IPS-18c (cell line): ENCODE results near the gene SH3BGR.

Source experiments
- H3K4me3 ChIP-seq: 2 replicates; pipeline ENCODE4 v1.7.0; 2013; ENCODE audit warnings: low read depth, mild to moderate bottlenecking, low read length, moderate library complexity; ENCODE audit not compliant: insufficient read depth
- H3K9me3 ChIP-seq: one replicate; pipeline ENCODE4 v1.6.1; 2013; ENCODE audit warnings: mild to moderate bottlenecking, low read length, moderate library complexity; ENCODE audit not compliant: control insufficient read depth, insufficient read depth

Gene SH3BGR

DNA sequence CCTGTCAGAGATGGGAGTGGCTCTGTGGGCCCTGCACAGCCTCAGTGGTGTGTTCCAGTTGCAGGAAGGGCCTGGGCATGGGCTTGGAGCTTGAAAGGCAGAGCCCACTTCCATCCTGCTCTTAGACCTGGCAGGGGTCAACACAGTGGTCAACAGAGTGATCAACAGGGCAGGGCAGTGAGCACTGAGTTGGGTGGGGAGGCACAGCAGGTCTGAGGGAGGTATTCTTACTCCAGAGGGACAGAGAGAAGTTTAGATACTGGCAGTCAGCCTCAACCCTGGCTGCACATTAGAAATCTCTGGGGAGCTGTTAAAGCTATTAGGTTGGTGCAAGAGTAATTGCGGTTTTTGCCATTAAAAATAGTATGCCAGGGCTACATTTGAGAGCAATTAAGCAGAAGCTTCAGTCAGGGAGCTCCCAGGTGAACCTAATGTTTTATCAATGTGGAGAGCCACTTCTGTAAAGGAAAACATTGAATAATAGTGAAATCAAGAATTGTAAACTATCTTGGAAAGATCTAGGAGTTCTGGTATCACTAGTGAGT lies 37.7 kb downstream of the SH3BGR start:
- no peak overlapping the region for H3K4me3 ChIP-seq

DNA sequence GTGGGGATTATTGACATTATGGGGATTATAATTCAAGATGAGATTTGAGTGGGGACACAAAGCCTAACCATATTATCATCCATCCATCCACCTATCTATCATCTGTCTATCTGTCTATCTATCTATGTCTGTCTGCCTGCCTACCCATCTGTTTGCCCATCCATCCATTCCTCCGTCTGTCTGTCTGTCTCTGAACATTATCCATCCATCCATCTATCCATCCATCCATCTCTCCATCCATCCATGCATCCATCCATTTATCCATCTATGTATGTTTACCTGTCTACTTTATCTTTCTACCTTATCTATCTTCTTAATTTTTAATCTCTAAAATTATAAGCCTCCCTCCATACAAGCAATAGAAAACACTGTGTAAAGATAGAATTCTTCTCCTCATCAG lies 47.4 kb downstream of the SH3BGR start:
- H3K9me3 ChIP-seq = no peaks in the 10 kb centered on the region
- H3K4me3 ChIP-seq = no peak overlapping the region

More for the DNA sequence above, 37.7 kb downstream of the SH3BGR start:
- H3K9me3 ChIP-seq = no peaks in the 10 kb centered on the region

DNA sequence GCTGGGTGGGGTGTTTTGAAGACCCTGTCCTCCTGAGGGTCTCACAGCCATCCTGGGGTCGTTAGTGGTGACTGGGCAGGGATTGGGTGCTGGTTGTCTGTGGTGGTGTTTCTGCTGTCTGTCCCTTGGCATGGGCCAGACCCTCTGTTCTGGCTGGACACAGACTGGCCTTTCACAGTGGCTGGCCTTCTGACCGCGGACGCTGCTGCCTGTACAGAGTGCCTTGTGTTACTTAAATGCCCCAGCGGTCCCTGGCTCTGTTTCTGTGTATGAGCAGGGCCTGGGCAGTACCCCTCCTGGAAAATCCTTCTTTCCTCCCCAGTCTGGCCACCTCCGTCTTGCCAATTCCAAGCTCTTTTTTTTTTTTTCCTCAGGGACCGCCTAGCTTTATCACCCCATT lies 50.9 kb downstream of the SH3BGR start:
- H3K4me3 ChIP-seq = no peak overlapping the region
- no peaks in the 10 kb centered on the region for H3K9me3 ChIP-seq

DNA sequence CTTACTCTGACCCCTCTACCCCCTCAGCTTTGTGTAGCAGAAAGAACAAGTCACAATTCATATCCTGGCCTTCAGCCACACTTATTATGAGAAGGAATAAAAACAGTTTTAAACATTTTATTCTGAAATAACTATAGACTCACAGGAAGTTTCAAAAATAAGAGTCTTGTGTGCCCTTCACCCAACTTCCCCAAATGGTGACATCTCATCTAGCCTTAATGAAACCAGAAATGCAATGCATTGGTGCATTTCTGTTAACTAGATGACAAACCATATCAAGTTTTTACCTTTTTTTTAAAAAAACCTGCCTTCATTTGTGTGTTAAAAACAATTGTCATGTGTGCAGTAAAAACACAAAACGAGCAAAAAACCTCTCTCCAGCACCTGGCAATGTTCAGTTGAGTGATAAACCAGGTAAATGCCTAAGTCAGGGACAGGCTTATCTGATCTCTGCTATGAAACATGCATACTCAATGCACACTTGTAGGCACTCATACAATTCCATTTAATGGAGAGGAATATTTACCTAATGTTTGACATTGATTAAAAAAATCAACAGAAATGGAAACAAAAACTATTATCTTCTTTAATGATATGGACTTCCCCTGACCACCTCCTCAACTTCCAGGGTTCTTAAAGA lies 51.5 kb downstream of the SH3BGR start:
- Histone ChIP-seq H3K4me3 (no peak overlapping the region), H3K9me3 (no peaks in the 10 kb centered on the region)

DNA sequence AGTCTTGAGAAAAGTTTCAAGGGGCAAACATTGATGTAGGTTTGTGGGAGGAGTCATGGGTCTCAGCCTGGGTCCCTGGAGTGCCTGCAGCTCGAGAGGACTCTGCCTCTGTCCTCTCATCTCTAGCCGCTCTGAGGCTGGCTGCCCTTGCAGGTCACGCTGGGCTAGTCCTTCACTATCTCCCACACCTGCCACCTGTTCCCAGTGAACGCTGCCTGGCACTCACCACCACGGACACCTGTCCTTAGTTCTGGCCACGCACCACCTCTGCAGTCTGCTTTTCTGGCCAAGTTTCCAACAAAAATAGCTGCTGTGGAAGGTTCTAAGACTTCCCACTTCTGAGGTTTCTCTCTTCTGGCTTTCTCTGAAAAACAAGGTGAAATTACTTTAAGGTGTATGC lies 52.5 kb downstream of the SH3BGR start:
- no peaks in the 10 kb centered on the region for H3K9me3 ChIP-seq
- H3K4me3 ChIP-seq = no peak overlapping the region

DNA sequence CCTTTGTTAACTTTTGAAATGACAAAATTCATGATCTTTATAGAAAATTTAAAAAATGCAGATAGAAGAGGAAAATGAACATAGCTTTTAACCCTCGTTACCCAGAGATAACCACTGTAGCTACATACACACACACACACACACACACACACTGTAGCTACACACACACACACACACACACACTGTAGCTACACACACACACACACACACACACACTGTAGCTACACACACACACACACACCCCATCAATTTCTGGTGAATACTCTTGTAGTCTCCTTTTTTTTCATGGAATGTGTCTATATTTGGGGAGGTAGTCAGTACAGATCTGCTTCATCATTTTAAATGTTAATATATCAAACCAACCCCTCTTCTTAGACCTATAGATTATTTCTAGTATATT lies 58.5 kb downstream of the SH3BGR start:
- H3K9me3 ChIP-seq = no peaks in the 10 kb centered on the region
- H3K4me3 ChIP-seq = no peak overlapping the region

DNA sequence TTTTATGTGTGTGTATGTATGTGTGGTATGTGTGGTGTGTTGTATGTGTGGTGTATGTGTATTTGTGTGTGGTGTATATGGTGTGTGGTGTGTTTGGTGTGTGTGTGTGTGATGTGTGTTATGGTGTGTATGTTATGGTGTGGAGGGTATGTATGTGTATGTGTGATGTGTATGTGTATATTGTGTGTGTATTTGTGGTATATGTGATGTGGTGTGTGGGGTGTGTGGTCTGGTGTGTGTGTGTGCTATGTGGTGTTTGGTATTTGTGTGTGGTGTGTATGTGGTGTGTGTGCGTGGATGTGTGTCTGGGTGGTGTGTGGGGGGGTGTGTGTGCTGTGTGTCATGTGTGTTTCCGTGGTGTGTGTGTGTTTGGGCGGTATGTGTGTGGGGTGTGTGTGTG lies 59.3 kb downstream of the SH3BGR start:
- H3K4me3 ChIP-seq = no peak overlapping the region

DNA sequence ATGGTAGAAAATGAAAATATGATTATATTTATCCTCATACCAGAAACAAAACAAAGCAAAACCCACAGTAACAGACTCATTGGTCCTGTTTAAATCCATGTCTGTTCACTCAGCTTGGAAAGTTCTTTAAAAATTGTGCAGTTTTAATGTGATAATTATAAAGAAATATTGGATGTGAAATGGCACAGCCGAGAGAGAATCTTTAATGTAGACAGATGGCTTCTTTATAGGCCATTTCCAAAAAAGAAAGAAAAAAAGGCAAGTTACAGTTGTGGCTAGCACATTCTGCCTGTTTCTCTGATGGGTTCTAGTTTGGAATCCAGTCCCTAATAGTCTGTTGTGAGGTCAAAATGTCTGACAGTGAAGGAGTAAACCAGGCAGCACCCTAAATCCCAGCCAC lies 62.0 kb downstream of the SH3BGR start:
- no peak overlapping the region for H3K4me3 ChIP-seq
- no peaks in the 10 kb centered on the region for H3K9me3 ChIP-seq

More for the DNA sequence above, 59.3 kb downstream of the SH3BGR start:
- no peaks in the 10 kb centered on the region for H3K9me3 ChIP-seq

DNA sequence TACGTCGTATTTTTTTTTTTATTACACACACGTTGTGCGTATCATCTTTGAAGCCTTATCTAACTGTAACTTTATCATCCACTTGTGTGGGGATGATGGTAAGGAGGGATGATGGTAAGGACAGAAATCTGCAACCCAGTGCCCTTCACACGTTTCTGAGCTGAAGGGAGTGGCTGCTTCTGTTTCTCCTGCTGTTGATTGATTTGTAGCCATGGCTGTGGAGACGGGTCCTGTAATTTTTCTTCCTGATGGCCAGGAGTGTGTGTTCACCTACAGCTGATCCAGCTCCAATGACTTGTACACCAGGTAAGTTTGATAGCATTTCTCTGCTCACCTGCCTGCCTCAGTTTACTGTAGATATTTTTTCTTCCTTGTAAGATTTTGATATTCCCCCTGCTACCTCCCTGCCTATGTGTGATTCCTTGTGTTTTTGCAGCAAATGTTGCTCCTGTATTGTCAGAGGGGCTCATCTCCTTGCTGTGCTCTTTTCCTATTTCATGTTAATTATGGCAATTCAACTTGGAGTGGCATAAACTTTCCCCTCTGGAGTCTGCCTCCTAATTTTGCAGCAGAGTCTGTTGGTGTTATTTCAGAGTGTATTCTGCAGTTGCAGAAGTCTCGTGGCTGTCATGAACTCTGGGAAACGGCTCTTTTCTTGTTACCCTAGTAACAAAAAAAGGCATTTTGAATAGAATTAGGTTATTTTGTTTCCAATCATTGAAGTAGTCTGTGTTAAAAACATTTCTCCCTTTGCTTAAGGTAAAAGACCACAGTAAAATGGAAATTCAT lies 64.1 kb downstream of the SH3BGR start:
- Histone ChIP-seq H3K9me3 (no peaks in the 10 kb centered on the region), H3K4me3 (no peak overlapping the region)

DNA sequence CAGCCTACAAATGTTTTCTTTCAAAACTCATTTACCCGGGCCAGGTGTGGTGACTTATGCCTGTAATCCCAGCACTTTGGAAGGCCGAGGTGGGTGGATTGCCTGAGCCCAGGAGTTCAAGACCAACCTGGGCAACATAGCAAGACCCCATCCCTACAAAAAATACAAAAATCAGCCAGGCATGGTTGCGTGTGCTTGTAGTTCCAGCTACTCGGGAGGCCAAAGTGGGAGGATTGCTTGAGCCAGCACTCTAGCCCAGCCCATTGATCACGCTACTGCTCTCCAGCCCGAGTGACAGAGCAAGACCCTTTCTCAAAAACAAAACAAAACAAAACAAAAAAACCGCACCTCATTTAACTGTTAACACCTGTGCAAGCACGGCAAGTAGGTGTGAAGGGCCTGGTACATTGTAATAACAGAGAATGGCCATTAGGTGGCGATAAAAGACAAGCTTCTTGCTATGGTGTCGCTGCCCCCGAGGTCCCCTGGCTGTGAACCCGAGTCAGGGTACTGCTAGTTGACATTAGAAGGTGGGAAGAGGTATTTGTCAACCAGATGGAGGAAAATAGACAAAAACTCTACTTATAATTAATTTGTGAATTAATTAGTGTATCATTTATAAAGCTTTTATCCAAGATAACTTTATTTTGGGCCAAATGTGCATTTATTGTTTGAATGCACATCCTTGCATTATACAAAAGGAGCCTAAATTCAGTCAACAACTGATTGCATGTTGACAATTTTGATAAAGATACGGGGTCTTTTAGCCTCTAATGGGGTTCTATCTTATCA lies 66.5 kb downstream of the SH3BGR start:
- no peaks in the 10 kb centered on the region for H3K9me3 ChIP-seq
- H3K4me3 ChIP-seq = no peak overlapping the region

DNA sequence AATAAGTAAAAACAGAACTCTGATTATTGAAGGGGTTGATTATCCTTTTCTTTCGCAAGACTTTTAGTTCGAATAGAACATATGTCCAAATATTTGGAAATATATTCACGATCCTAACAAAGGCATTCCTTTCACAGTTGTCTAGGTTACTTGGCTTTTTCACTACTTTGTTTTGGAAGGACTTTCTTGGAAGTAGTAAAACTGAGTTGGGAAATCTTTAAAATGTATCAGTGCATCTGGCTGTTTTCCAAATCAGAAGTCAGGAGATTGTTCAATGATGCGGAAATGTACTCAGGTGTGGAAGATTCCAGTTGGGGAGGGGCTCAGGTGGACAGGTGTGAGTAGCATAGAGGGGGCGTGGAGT lies 67.1 kb downstream of the SH3BGR start:
- no peaks in the 10 kb centered on the region for H3K9me3 ChIP-seq

DNA sequence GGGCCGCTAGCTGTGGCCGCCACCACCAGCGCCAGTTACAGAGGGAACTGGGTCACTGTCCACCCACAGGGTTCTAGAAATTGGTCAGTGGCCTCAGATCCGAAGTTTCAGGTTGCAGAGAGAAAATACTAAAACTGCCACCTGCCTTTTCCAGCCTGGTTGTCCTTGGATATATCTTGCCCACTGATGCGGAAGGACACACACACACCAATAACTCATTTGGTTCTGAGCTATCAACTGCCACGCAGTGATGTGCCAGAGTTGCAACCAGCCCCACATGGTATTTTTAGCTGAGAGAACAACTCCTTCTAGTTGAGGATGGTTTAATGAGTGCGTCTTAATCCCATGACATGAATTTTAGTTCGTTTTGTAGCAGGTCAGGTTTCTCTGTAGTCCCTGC lies 68.1 kb downstream of the SH3BGR start:
- Histone ChIP-seq H3K4me3 (no peak overlapping the region), H3K9me3 (no peaks in the 10 kb centered on the region)

More for the DNA sequence above, 67.1 kb downstream of the SH3BGR start:
- no peak overlapping the region for H3K4me3 ChIP-seq

DNA sequence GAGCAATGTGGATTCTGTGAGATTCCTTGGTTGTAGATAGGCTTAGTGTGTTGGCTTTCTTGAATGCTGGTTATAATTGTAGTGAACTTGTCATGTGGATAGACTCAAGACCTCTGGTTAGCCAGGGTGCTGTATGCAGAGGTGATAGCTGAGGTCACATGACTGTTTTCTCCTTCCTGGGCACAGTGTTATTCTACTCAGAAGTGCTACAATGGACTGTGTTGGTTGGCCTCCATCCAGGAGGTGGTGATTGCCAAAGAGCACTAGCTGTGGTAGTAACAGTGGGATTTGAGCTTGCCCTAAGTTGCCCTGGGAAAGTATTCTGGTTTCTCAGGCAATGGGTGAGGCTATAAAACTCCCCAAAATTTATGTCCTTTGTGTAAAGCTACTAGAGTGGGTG lies 71.6 kb downstream of the SH3BGR start:
- Histone ChIP-seq H3K4me3 (no peak overlapping the region), H3K9me3 (no peaks in the 10 kb centered on the region)

DNA sequence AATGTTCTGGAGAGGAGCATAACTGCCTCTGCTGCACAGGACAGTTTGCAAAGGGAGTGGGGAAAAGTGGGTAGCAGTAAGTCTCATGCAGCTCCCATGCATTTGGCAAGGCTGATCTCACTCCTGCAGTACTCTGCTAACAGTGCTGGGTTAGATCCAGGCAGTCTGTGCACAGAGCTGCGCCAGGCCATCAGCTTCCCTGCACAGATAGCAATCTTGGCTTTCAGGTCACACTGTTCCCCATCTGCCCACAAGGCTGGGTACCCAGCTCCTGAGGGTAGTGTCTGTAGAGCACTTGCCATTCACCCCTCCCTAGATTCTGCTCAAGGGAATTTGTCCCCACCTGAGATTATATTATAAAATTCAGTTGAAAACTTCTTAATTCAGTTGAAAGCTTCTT lies 72.1 kb downstream of the SH3BGR start:
- no peaks in the 10 kb centered on the region for H3K9me3 ChIP-seq
- no peak overlapping the region for H3K4me3 ChIP-seq

DNA sequence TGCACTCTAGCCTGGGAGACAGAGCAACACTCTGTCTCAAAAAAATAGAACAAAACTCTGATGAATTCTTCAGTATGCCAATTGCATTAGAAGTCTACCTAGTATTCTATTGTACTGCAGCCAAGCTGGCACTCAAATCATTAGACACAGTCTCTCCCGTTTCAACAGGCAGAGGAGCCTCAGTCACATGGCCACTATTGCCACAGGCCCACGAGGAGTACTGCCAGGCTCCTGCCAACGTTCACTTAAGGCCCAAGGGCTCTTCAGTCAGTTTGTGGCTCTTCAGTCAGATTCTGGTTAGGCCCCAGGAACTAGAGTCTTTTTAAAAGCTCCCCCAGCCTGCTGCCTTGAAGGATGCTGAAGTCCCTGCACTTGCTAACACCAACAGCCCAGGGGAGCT lies 73.4 kb downstream of the SH3BGR start:
- Histone ChIP-seq H3K4me3 (no peak overlapping the region), H3K9me3 (no peaks in the 10 kb centered on the region)

DNA sequence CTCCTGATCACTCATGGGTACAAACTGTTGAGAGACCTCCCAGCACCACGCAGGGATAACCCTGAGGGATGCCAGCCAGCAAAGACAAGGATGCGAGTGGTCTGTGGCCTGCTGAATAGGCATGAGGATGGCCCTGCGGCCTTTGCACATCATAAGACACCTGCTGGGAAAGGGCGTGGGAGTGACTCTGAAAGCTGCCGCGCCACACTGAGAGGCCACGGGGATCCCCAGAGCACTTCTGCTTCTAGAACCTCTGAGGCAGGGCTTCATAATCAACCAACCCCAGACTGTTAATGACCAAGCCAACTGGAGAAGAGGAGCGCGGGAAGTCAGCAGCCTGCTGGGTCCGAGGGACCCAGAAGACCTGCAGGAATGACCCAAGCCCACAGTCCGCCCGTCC lies 73.8 kb downstream of the SH3BGR start:
- Histone ChIP-seq H3K9me3 (no peaks in the 10 kb centered on the region), H3K4me3 (no peak overlapping the region)

DNA sequence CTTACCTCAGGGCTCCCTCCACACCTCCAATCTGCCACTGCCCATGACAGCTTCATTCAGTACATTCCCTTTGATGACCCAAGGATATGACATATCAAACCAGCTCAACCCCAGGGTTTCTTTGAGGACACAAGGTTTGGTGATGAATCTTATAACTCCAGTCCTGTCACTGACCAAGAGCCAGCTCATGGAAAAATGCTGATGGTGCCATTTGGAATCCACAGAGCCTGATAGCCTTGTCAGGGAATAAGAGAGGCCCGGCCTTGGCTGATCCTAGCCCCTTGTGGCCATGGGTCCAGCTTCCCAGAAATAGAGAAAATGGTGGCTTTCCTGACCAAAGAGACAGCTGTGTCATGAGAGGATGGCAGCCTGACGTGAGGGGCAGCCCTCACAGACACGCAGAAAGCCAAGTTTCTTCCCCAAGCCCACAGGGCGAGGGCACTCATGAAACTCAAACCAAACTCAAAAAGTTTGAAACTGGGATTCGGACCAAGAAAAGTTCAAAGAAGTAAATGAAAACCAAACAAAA lies 75.4 kb downstream of the SH3BGR start:
- no peak overlapping the region for H3K4me3 ChIP-seq
- no peaks in the 10 kb centered on the region for H3K9me3 ChIP-seq
